OCI-LY7 (cell line): ENCODE data around the gene IFNB1. TPM values are rescaled to one million over a fixed set of nuclear protein-coding genes. Genes with fewer than 3 reads are reported as not detected.

Experiments used
- BruUV-seq: library from RNA; stranded (reverse); fragments of 400-500 nt; replicated peaks from 2 replicates; lab custom pipeline; 2021; lab: Mats Ljungman, UMichigan
- CTCF ChIA-PET: fragments of 300-600 bp; sonication (Branson Sonifier 250); formaldehyde crosslinking; loops from one replicate; lab custom pipeline; 2022; ENCODE audit warnings: antibody characterized with exemption; ENCODE audit not compliant: unreplicated experiment; lab: Charles Lee
- POLR2A ChIA-PET: fragments of 300-600 bp; sonication (Branson Sonifier 250); formaldehyde crosslinking; loops from one replicate; lab custom pipeline; 2022; ENCODE audit warnings: antibody characterized with exemption; lab: Charles Lee
- DNase-seq: peaks from one replicate; pipeline ENCODE4 v3.0.0-alpha.2; 2015; ENCODE audit warnings: low spot score
- H2AFZ ChIP-seq: fragments of 200-600 bp; sonication (generic), shearing (Covaris generic); 2 replicates; pipeline ENCODE4 v1.6.1; 2014; ENCODE audit warnings: mild to moderate bottlenecking, antibody characterized with exemption, low read length, moderate library complexity
- H3K27ac ChIP-seq: fragments of 200-600 bp; sonication (generic); 2 replicates; pipeline ENCODE4 v1.5.1; 2014; ENCODE audit warnings: mixed run types, low read depth, mild to moderate bottlenecking, moderate library complexity, low read length, inconsistent platforms; ENCODE audit not compliant: poor library complexity, severe bottlenecking
- H3K36me3 ChIP-seq: fragments of 200-600 bp; sonication (generic); 2 replicates; pipeline ENCODE4 v1.6.1; 2014; ENCODE audit warnings: mild to moderate bottlenecking, antibody characterized with exemption, low read length, moderate library complexity, mixed read lengths; ENCODE audit not compliant: insufficient read depth
- H3K4me1 ChIP-seq: fragments of 200-600 bp; sonication (generic); 2 replicates; pipeline ENCODE4 v1.5.1; 2014; ENCODE audit warnings: mild to moderate bottlenecking, low read length; ENCODE audit not compliant: insufficient read depth, poor library complexity, severe bottlenecking
- H3K4me2 ChIP-seq: fragments of 200-600 bp; sonication (generic); 2 replicates; pipeline ENCODE4 v1.6.1; 2014; ENCODE audit warnings: mild to moderate bottlenecking, low read length
- H3K4me3 ChIP-seq: fragments of 200-600 bp; sonication (generic); 2 replicates; pipeline ENCODE4 v1.5.1; 2014; ENCODE audit warnings: mild to moderate bottlenecking, low read depth, low read length; ENCODE audit not compliant: poor library complexity, severe bottlenecking
- H3K79me2 ChIP-seq: fragments of 200-600 bp; sonication (generic); 2 replicates; pipeline ENCODE4 v1.6.1; 2016; ENCODE audit warnings: low read depth, mild to moderate bottlenecking, low read length, moderate library complexity, mixed read lengths; ENCODE audit not compliant: insufficient read depth
- H3K9me2 ChIP-seq: fragments of 200-600 bp; sonication (generic); 2 replicates; pipeline ENCODE4 v1.6.1; 2016; ENCODE audit warnings: mild to moderate bottlenecking, low read length, mixed read lengths; ENCODE audit not compliant: insufficient read depth
- H3K9me3 ChIP-seq: fragments of 200-600 bp; sonication (generic); 2 replicates; pipeline ENCODE4 v1.6.1; 2014; ENCODE audit warnings: mild to moderate bottlenecking, mixed run types, low read length, mixed read lengths
- H4K20me1 ChIP-seq: fragments of 200-600 bp; sonication (generic); 2 replicates; pipeline ENCODE4 v1.6.1; 2014; ENCODE audit warnings: mild to moderate bottlenecking, antibody characterized with exemption, low read length, moderate library complexity, mixed read lengths; ENCODE audit not compliant: insufficient read depth
- CTCF ChIP-seq: fragments of 200-600 bp; sonication (generic); conservative IDR thresholded peaks from 2 replicates; pipeline ENCODE4 v1.5.1; 2014; ENCODE audit warnings: mild to moderate bottlenecking, antibody characterized with exemption, low read length, moderate library complexity, mixed read lengths
- EZH2phosphoT487 ChIP-seq: fragments of 200-600 bp; sonication (generic); IDR thresholded peaks from 2 replicates; pipeline ENCODE4 v1.6.1; 2018; ENCODE audit warnings: low read depth, borderline replicate concordance, mild to moderate bottlenecking, mixed run types, antibody characterized with exemption, low read length, moderate library complexity, mixed read lengths
- intact Hi-C: fragments of 100-400 bp; cut with micrococcal nuclease; formaldehyde crosslinking; loops from one replicate; pipeline ENCODE4 v1.10.0; 2022; ENCODE audit not compliant: unreplicated experiment
- total RNA-seq, 2 experiments: library from RNA; depleted of rRNA in 1 of 2; stranded (reverse); fragments of >200 nt in 1 of 2; shearing (Covaris generic) in 1 of 2; gene quantifications; 2 replicates each; pipeline ENCODE4 v1.2.3, GENCODE V29; 2014 to 2022

IFNB1 gene
- total RNA-seq, 2 experiments from 2014 or later: not detected

DNA sequence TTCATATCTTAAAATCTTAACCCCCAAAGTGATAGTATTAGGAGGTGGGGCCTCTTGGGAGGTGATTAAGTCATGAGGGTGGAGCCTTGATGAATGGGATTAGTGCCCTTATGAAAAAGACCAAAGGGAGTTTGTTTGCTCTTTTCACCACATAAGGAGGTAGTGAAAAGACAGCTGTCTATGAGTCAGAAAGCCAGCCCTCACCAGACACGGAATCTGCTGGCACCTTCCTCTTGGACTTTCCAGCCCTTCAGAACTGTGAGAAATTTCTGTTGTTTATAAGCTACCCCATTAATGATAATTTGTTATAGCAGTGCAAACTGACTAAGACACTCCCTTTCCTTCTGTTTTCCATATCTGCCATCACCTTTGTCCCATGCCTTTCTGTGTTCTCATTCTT, 20.8 kb downstream of the IFNB1 start:
- CTCF ChIA-PET: no interaction called here
- BruUV-seq: no TSS peak
- H3K4me2 ChIP-seq: no peak overlapping the region
- no peak overlapping the region for H3K27ac ChIP-seq
- intact Hi-C loops: no loop called here
- no peaks in the 10 kb centered on the region for H3K9me3 ChIP-seq
- DNase-seq: no peak
- no peaks in the 10 kb centered on the region for H4K20me1 ChIP-seq
- no peaks in the 10 kb centered on the region for H3K4me1 ChIP-seq
- no peak for TF ChIP-seq EZH2phosphoT487
- TF ChIP-seq CTCF: no peak
- no peaks in the 10 kb centered on the region for H3K9me2 ChIP-seq
- no peak overlapping the region for H2AFZ ChIP-seq
- POLR2A ChIA-PET: no interaction called here
- H3K4me3 ChIP-seq: no peak overlapping the region
- H3K36me3 ChIP-seq: no peaks in the 10 kb centered on the region
- no peaks in the 10 kb centered on the region for H3K79me2 ChIP-seq

DNA sequence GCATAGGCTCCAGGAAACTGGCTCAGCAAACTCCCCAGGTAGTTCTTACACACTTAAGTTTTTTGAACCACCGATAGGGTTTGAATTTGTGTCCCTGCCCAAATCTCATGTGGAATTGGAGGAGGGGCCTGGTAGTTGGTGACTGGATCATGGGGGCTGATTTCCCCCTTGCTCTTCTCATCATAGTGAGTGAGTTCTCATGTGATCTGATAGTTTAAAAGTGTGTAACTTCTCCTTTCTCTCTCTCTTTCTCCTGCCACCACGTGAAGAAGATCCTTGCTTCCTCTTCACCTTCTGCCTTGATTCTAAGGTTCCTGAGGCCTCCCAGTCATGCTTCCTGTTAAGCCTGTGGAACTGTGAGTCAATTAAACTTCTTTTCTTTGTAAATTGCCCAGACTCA, 23.9 kb downstream of the IFNB1 start:
- Histone ChIP-seq H3K27ac (no peak overlapping the region), H3K4me1 (no peaks in the 10 kb centered on the region), H3K4me2 (no peak overlapping the region), H3K9me2 (no peaks in the 10 kb centered on the region), H3K79me2 (no peaks in the 10 kb centered on the region), H3K36me3 (no peaks in the 10 kb centered on the region), H3K9me3 (no peaks in the 10 kb centered on the region), H3K4me3 (no peak overlapping the region), H4K20me1 (no peaks in the 10 kb centered on the region), H2AFZ (no peak overlapping the region)
- DNase-seq: no peak
- TF ChIP-seq EZH2phosphoT487 (no peak), CTCF (no peak)
- ChIA-PET CTCF (no interaction called here), POLR2A (interaction anchor here (0.6 kb wide), 1 partner anchor 130 kb away, joined by 3 read pairs; no protein-coding TSS in a partner anchor)
- BruUV-seq: no TSS peak
- intact Hi-C loops: no loop called here

DNA sequence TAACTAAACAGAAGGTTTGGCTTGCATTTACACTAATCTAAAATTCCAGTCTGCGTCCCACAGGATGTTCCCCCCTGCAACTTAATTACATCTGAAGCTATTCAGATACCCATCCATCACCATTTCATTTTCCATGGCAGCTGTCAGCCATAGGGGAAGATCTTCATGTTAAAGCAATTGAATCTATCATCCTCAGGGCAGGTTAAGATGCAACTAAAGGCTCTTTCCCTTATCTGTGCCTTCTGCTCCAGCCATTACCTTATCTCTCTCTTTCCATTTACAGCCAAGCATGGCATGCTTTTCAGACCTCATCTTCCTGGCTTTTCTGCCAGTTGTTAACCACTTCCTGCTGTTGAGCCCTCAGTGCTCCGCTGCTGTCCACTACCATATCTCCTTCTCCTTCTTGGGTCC, 30.5 kb downstream of the IFNB1 start:
- intact Hi-C loops: no loop called here
- H3K9me2 ChIP-seq: no peaks in the 10 kb centered on the region
- H3K27ac ChIP-seq: no peak overlapping the region
- H3K9me3 ChIP-seq: no peaks in the 10 kb centered on the region
- H4K20me1 ChIP-seq: no peaks in the 10 kb centered on the region
- no peaks in the 10 kb centered on the region for H3K79me2 ChIP-seq
- no peak for DNase-seq
- no peaks in the 10 kb centered on the region for H3K4me1 ChIP-seq
- no peak overlapping the region for H2AFZ ChIP-seq
- ChIA-PET POLR2A (interaction anchor here (1.0 kb wide), 1 partner anchor 57 kb away, joined by 3 read pairs; no protein-coding TSS in a partner anchor), CTCF (interaction anchor here (1.5 kb wide), 1 partner anchor 49 kb away, joined by 3 read pairs; no protein-coding TSS in a partner anchor)
- no peaks in the 10 kb centered on the region for H3K36me3 ChIP-seq
- no peak overlapping the region for H3K4me3 ChIP-seq
- BruUV-seq: no TSS peak
- no peak overlapping the region for H3K4me2 ChIP-seq
- no peak for TF ChIP-seq EZH2phosphoT487
- TF ChIP-seq CTCF: no peak
